NCI-H524 treated with DMSO at 0.1 percent for 48 hours (cell line): ENCODE results near the gene HRAS.

Experiments used
- DNase-seq: peaks from one replicate; lab custom pipeline; 2025; lab: John Stamatoyannopoulos, UW

HRAS gene

GRCh38 chr11:567011-567628, 31.7 kb upstream of the HRAS start:
- no peak for DNase-seq

GRCh38 chr11:565921-566509, 30.6 kb upstream of the HRAS start:
- DNase-seq: no peak

GRCh38 chr11:563812-564578, 28.6 kb upstream of the HRAS start:
- no peak for DNase-seq

- no peak for DNase-seq
These were observed 27.9 kb upstream of the HRAS start for GRCh38 chr11:563066-563811.

GRCh38 chr11:562046-562645, 26.8 kb upstream of the HRAS start:
- no peak for DNase-seq

- no peak for DNase-seq
These were observed 26.0 kb upstream of the HRAS start for GRCh38 chr11:561148-562003.

- DNase-seq: no peak
These were observed 25.1 kb upstream of the HRAS start, which contains the start of the genes LMNTD2 and RASSF7 for GRCh38 chr11:560305-561147. TSS of gene LMNTD2 (minus strand) at chr11:560738. CDS start at chr11:560716, 22 bp downstream. TSS of gene RASSF7 (plus strand) at chr11:560970. CDS start at chr11:561769, 799 bp downstream.

- DNase-seq: no peak
These were observed 24.4 kb upstream of the HRAS start for GRCh38 chr11:559712-560304.

- no peak for DNase-seq
These were observed 23.7 kb upstream of the HRAS start for GRCh38 chr11:559020-559620.

- no peak for DNase-seq
These were observed 23.1 kb upstream of the HRAS start for GRCh38 chr11:558503-558902.

- DNase-seq: no peak
These were observed 22.2 kb upstream of the HRAS start for GRCh38 chr11:557328-558132.

- DNase-seq: no peak
These were observed 21.4 kb upstream of the HRAS start for GRCh38 chr11:556662-557256.

GRCh38 chr11:555780-556661, 20.6 kb upstream of the HRAS start:
- DNase-seq: no peak

- no peak for DNase-seq
These were observed 19.9 kb upstream of the HRAS start for GRCh38 chr11:555227-555779.

GRCh38 chr11:554428-555226, 19.3 kb upstream of the HRAS start:
- no peak for DNase-seq

GRCh38 chr11:553988-554340, 18.6 kb upstream of the HRAS start:
- DNase-seq: no peak
